K562 (cell line): Measurements from ENCODE around the gene STAB1. TPM values are rescaled to one million over a fixed set of nuclear protein-coding genes. Genes with fewer than 3 reads are reported as not detected.
A peak's percentile ranks its signal among the peaks of the same experiment; 100 is the strongest.

Source experiments
- FOXA1 ChIP-seq: fragments of 450-650 bp; IDR thresholded peaks from 2 replicates; pipeline ENCODE4 v1.6.1; 2016; ENCODE audit warnings: mild to moderate bottlenecking, borderline replicate concordance
- POLR2G ChIP-seq: fragments of 200-400 bp; formaldehyde crosslinking; IDR thresholded peaks from 2 replicates; pipeline ENCODE4 v1.6.1; 2017; ENCODE audit warnings: low read depth, mild to moderate bottlenecking, antibody characterized with exemption, low read length, moderate library complexity
- SRSF9 ChIP-seq: fragments of 200-400 bp; formaldehyde crosslinking; IDR thresholded peaks from 2 replicates; pipeline ENCODE4 v1.6.1; 2017; ENCODE audit warnings: low read depth, low read length, borderline replicate concordance
- polyA plus RNA-seq, 8 experiments: library from polyadenylated mRNA; depleted of rRNA in 4 of 8; stranded (reverse) in 5 of 8; unstranded in 3 of 8; fragments of >200 nt; fragmentation: Nextera tagmentation in 2 of 8; fragmentation: Illumina TruSeq in 1 of 8; extraction: Ambion mirVana in 2 of 8; extraction: Trizol in 1 of 8; gene quantifications; 2 replicates each; pipeline versions ENCODE4 v1.2.1 to v1.2.3, GENCODE V29; 2011 to 2014; ENCODE audit warnings: inconsistent platforms in 1 of 8, missing spikeins in 1 of 8
- total RNA-seq, 7 experiments: library from RNA; depleted of rRNA in 6 of 7; stranded (reverse); fragments of >200 nt in 6 of 7; fragmentation: Illumina TruSeq in 2 of 7; extraction: Trizol in 2 of 7; gene quantifications; 2 replicates each; pipeline versions ENCODE4 v1.2.1 to v1.2.3, GENCODE V29; 2011 to 2021; ENCODE audit warnings: low replicate concordance in 1 of 7
- TF ChIP-seq, protein P1 (sequence below): fragments of 200-800 bp; sonication (Bioruptor generic); IDR thresholded peaks from 2 replicates; pipeline ENCODE4 v1.6.1; 2016; ENCODE audit warnings: missing genetic modification characterization, missing compliant biosample characterization
- TF ChIP-seq, protein P2 (sequence below): IDR thresholded peaks from 2 replicates; pipeline ENCODE4 v1.6.1; 2011; ENCODE audit warnings: borderline replicate concordance, low read depth, mild to moderate bottlenecking, moderate library complexity, low read length; ENCODE audit not compliant: insufficient read depth, poor library complexity, severe bottlenecking

The STAB1 gene
- total and polyA plus RNA-seq, 9 of the 15 experiments (the other 6 are each of a cell fraction or from before 2014, with no cell fraction given), result 0.20 to 3.9 (median 1.2) TPM

DNA sequence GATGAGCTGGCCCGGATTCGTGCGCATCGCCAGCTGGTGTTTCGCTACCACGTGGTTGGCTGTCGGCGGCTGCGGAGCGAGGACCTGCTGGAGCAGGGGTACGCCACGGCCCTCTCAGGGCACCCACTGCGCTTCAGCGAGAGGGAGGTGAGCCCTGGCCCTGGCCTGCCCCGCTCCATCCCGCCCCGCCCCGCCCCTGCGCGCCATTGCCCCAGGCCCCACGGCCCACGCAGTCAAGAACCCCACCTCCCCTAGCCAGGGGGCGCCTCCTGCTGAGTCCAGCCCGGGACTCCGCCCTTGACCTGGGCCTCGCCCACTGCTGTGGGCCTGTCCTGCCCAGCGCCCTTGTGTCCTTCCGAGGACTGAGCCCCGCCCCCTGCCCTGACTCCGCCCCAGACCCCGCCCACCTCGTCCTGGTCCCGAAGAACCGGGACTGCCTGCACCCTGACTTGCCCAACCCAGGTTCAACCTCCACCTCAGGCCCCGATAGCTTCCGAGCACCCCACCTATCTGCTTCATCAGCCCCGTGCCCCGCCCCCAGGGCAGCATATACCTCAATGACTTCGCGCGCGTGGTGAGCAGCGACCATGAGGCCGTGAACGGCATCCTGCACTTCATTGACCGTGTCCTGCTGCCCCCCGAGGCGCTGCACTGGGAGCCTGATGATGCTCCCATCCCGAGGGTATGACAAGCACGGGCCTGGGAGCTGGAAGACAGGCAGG is 23.7 kb downstream of the STAB1 start (continued):
- TF ChIP-seq, protein P1, sequence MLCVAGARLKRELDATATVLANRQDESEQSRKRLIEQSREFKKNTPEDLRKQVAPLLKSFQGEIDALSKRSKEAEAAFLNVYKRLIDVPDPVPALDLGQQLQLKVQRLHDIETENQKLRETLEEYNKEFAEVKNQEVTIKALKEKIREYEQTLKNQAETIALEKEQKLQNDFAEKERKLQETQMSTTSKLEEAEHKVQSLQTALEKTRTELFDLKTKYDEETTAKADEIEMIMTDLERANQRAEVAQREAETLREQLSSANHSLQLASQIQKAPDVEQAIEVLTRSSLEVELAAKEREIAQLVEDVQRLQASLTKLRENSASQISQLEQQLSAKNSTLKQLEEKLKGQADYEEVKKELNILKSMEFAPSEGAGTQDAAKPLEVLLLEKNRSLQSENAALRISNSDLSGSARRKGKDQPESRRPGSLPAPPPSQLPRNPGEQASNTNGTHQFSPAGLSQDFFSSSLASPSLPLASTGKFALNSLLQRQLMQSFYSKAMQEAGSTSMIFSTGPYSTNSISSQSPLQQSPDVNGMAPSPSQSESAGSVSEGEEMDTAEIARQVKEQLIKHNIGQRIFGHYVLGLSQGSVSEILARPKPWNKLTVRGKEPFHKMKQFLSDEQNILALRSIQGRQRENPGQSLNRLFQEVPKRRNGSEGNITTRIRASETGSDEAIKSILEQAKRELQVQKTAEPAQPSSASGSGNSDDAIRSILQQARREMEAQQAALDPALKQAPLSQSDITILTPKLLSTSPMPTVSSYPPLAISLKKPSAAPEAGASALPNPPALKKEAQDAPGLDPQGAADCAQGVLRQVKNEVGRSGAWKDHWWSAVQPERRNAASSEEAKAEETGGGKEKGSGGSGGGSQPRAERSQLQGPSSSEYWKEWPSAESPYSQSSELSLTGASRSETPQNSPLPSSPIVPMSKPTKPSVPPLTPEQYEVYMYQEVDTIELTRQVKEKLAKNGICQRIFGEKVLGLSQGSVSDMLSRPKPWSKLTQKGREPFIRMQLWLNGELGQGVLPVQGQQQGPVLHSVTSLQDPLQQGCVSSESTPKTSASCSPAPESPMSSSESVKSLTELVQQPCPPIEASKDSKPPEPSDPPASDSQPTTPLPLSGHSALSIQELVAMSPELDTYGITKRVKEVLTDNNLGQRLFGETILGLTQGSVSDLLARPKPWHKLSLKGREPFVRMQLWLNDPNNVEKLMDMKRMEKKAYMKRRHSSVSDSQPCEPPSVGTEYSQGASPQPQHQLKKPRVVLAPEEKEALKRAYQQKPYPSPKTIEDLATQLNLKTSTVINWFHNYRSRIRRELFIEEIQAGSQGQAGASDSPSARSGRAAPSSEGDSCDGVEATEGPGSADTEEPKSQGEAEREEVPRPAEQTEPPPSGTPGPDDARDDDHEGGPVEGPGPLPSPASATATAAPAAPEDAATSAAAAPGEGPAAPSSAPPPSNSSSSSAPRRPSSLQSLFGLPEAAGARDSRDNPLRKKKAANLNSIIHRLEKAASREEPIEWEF (CRISPR knock-in tag), result no peak
- TF ChIP-seq SRSF9 (no peak), POLR2G (peak; percentile 52; the same call in 1 of the 2 replicates), FOXA1 (no peak)
- TF ChIP-seq, protein P2, sequence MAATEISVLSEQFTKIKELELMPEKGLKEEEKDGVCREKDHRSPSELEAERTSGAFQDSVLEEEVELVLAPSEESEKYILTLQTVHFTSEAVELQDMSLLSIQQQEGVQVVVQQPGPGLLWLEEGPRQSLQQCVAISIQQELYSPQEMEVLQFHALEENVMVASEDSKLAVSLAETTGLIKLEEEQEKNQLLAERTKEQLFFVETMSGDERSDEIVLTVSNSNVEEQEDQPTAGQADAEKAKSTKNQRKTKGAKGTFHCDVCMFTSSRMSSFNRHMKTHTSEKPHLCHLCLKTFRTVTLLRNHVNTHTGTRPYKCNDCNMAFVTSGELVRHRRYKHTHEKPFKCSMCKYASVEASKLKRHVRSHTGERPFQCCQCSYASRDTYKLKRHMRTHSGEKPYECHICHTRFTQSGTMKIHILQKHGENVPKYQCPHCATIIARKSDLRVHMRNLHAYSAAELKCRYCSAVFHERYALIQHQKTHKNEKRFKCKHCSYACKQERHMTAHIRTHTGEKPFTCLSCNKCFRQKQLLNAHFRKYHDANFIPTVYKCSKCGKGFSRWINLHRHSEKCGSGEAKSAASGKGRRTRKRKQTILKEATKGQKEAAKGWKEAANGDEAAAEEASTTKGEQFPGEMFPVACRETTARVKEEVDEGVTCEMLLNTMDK, result peak; percentile 57
